ENCODE measurements around the gene COL17A1.

COL17A1 gene

DNA sequence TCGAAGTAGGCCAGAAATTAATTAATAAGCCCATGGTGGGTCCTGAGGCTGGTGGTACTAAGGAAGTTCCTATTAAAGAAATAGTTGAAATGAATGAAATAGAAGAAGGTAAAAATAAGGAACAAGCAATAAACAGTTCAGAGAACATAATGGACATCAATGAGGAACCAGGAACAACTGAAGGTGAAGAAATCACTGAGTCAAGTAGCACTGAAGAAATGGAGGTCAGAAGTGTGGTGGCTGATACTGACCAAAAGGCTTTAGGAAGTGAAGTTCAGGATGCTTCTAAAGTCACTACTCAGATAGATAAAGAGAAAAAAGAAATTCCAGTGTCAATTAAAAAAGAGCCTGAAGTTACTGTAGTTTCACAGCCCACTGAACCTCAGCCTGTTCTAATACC is 82.8 kb downstream of the COL17A1 start:
- Histone ChIP-seq H3K27me3 (ENCODE audit: control insufficient read depth, insufficient read depth, low read length) (no peaks in the 10 kb centered on the region), H3K4me1 (no peaks in the 10 kb centered on the region), H3K36me3 (ENCODE audit: control insufficient read depth, insufficient read depth, low read length) (no peaks in the 10 kb centered on the region), H3K9ac (no peak overlapping the region), H3K9me3 (ENCODE audit: control insufficient read depth, low read length) (no peaks in the 10 kb centered on the region), H2AFZ (no peak overlapping the region), H3K4me3 (ENCODE audit: low read depth, low read length) (no peak overlapping the region), H3K79me2 (no peaks in the 10 kb centered on the region), H3K4me2 (ENCODE audit: low read length) (no peak overlapping the region), H3K27ac (no peak overlapping the region)
- TF ChIP-seq, protein P1, sequence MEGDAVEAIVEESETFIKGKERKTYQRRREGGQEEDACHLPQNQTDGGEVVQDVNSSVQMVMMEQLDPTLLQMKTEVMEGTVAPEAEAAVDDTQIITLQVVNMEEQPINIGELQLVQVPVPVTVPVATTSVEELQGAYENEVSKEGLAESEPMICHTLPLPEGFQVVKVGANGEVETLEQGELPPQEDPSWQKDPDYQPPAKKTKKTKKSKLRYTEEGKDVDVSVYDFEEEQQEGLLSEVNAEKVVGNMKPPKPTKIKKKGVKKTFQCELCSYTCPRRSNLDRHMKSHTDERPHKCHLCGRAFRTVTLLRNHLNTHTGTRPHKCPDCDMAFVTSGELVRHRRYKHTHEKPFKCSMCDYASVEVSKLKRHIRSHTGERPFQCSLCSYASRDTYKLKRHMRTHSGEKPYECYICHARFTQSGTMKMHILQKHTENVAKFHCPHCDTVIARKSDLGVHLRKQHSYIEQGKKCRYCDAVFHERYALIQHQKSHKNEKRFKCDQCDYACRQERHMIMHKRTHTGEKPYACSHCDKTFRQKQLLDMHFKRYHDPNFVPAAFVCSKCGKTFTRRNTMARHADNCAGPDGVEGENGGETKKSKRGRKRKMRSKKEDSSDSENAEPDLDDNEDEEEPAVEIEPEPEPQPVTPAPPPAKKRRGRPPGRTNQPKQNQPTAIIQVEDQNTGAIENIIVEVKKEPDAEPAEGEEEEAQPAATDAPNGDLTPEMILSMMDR (IDR thresholded peaks at IDR 0.05), result no peak

DNA sequence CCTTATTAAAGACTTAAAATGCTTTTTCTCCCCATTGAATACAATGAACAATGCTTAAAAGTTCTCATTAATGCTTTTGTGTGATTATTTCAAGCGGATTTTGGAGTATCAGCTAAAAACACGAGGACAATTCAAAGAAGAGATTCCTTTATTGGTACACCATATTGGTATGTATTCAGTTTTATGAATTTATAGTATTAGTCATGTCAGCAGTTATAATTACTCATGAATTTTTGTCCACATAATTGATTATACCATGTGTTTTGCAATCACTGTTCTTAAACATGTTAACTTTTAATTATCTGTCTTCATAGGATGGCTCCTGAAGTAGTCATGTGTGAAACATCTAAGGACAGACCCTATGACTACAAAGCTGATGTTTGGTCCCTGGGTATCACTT is 86.9 kb downstream of the COL17A1 start:
- TF ChIP-seq, protein P1 (IDR thresholded peaks at IDR 0.05), result no peak
- Histone ChIP-seq H3K79me2 (no peaks in the 10 kb centered on the region), H3K4me3 (ENCODE audit: low read depth, low read length) (no peak overlapping the region), H3K36me3 (ENCODE audit: control insufficient read depth, insufficient read depth, low read length) (no peaks in the 10 kb centered on the region), H3K9me3 (ENCODE audit: control insufficient read depth, low read length) (no peaks in the 10 kb centered on the region), H3K4me2 (ENCODE audit: low read length) (no peak overlapping the region), H3K27ac (no peak overlapping the region), H3K4me1 (no peaks in the 10 kb centered on the region), H3K9ac (no peak overlapping the region), H3K27me3 (ENCODE audit: control insufficient read depth, insufficient read depth, low read length) (no peaks in the 10 kb centered on the region), H2AFZ (no peak overlapping the region)

DNA sequence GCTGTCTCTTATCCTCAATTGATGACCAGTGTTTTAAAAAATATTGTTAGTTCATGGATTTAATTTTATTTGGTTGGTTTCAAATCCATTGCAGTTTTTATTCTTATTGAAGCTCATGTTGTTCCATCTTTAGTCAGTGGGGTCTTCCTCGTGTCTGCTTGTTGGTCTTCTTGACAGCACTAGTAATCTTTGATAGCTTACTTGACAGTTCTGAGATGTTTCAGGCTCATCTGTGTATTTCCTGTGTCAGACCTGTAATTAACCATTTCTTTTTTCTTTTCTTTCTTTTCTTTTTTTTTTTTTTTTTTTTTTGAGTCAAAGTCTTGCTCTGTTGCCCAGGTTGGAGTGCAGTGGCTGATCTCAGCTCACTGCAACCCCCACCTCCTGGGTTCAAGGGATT is 90.5 kb downstream of the COL17A1 start:
- Histone ChIP-seq H3K9me3 (ENCODE audit: control insufficient read depth, low read length) (no peaks in the 10 kb centered on the region), H3K27me3 (ENCODE audit: control insufficient read depth, insufficient read depth, low read length) (no peaks in the 10 kb centered on the region), H3K79me2 (no peaks in the 10 kb centered on the region), H3K36me3 (ENCODE audit: control insufficient read depth, insufficient read depth, low read length) (no peaks in the 10 kb centered on the region), H3K4me2 (ENCODE audit: low read length) (no peak overlapping the region), H3K4me3 (ENCODE audit: low read depth, low read length) (no peak overlapping the region), H3K27ac (no peak overlapping the region), H3K9ac (no peak overlapping the region), H3K4me1 (no peaks in the 10 kb centered on the region), H2AFZ (no peak overlapping the region)
- TF ChIP-seq, protein P1 (IDR thresholded peaks at IDR 0.05), result no peak

DNA sequence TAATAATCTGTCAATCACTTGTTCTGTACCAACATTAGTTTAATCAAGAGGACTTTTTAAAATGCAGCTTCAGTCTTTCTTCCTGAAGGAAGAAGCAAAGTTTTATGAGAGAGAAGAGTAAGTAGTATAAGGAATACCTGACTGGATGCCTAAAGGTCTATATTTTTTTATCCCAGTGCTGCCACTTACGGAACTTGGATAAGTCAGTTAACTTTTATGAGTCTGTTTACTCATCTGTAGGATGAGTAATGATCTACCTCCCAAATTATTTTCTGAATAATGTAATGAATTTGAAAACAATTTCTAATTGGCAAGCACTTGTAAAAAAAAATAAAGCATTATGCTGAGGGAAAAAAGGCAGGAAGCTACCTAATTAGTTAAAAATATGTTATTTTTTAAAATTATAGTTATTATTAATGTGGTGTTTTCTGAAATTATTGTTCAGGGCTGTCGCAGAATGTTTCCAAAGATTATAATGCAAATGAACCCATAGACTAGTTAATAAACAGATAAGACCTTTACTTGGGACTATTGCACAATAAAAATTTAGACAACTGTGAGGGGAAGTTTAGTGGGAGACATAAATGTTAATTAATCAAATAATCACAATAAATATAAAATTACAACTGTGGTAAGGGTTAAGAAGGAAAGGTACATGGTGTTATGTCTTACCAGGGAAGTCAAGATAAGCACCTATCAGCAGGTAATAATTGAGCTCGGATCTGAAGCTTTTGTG is 94.1 kb downstream of the COL17A1 start:
- H2AFZ ChIP-seq, result no peak overlapping the region
- H3K27ac ChIP-seq, result no peak overlapping the region
- no peaks in the 10 kb centered on the region for H3K36me3 ChIP-seq (ENCODE audit: control insufficient read depth, insufficient read depth, low read length)
- H3K27me3 ChIP-seq (ENCODE audit: control insufficient read depth, insufficient read depth, low read length), result no peaks in the 10 kb centered on the region
- TF ChIP-seq, protein P1 (IDR thresholded peaks at IDR 0.05), result no peak
- H3K4me2 ChIP-seq (ENCODE audit: low read length), result no peak overlapping the region
- no peaks in the 10 kb centered on the region for H3K4me1 ChIP-seq
- H3K79me2 ChIP-seq, result peaks cover 3% of the 10 kb centered on the region
- no peak overlapping the region for H3K4me3 ChIP-seq (ENCODE audit: low read depth, low read length)
- H3K9ac ChIP-seq, result no peak overlapping the region
- no peaks in the 10 kb centered on the region for H3K9me3 ChIP-seq (ENCODE audit: control insufficient read depth, low read length)

DNA sequence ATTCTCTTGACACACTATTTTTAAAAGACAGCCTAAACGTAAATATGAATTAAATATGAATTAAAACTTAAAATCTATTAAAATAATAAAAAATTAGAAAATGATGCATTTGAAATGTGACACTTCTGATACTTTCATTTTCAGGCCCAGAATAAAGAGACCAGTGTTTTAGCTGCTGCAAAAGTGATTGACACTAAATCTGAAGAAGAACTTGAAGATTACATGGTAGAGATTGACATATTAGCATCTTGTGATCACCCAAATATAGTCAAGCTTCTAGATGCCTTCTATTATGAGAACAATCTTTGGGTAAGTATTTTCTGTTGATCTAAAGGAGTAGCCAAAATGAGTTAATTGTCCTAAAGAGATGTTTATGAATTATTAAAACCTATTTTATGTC is 95.1 kb downstream of the COL17A1 start:
- Histone ChIP-seq H3K36me3 (ENCODE audit: control insufficient read depth, insufficient read depth, low read length) (no peaks in the 10 kb centered on the region), H3K4me1 (no peaks in the 10 kb centered on the region), H3K4me3 (ENCODE audit: low read depth, low read length) (no peak overlapping the region), H2AFZ (no peak overlapping the region), H3K27ac (no peak overlapping the region), H3K9ac (no peak overlapping the region), H3K4me2 (ENCODE audit: low read length) (no peak overlapping the region), H3K9me3 (ENCODE audit: control insufficient read depth, low read length) (no peaks in the 10 kb centered on the region), H3K79me2 (peaks cover 8% of the 10 kb centered on the region), H3K27me3 (ENCODE audit: control insufficient read depth, insufficient read depth, low read length) (no peaks in the 10 kb centered on the region)
- TF ChIP-seq, protein P1 (IDR thresholded peaks at IDR 0.05), result no peak

Data from parathyroid adenoma (tissue), 2 donors.